Measurements from ENCODE around the gene MED26.

Gene MED26

GRCh38 chr19:16586991-16587832 is 40.8 kb downstream of the MED26 start:
- H3K4me3 ChIP-seq (ENCODE audit: low read depth, low read length) = no peak overlapping the region

GRCh38 chr19:16586477-16586871 is 41.5 kb downstream of the MED26 start:
- Histone ChIP-seq H2AFZ (no peak overlapping the region), H3K9me3 (ENCODE audit: control insufficient read depth, low read length) (no peaks in the 10 kb centered on the region), H3K9ac (no peak overlapping the region), H3K4me2 (ENCODE audit: low read length) (no peak overlapping the region), H3K36me3 (ENCODE audit: control insufficient read depth, insufficient read depth, low read length) (no peaks in the 10 kb centered on the region), H3K4me1 (peaks cover 42% of the 10 kb centered on the region), H3K27ac (no peak overlapping the region), H3K27me3 (ENCODE audit: control insufficient read depth, insufficient read depth, low read length) (no peaks in the 10 kb centered on the region), H3K4me3 (ENCODE audit: low read depth, low read length) (no peak overlapping the region), H3K79me2 (peaks cover 58% of the 10 kb centered on the region)
- no peak for TF ChIP-seq CTCF (IDR thresholded peaks at IDR 0.05)

More at GRCh38 chr19:16586991-16587832, 40.8 kb downstream of the MED26 start:
- H3K9ac ChIP-seq = no peak overlapping the region
- no peak overlapping the region for H3K27ac ChIP-seq
- H2AFZ ChIP-seq = no peak overlapping the region
- no peaks in the 10 kb centered on the region for H3K36me3 ChIP-seq (ENCODE audit: control insufficient read depth, insufficient read depth, low read length)
- H3K4me2 ChIP-seq (ENCODE audit: low read length) = no peak overlapping the region
- no peaks in the 10 kb centered on the region for H3K9me3 ChIP-seq (ENCODE audit: control insufficient read depth, low read length)
- no peaks in the 10 kb centered on the region for H3K27me3 ChIP-seq (ENCODE audit: control insufficient read depth, insufficient read depth, low read length)
- peaks cover 63% of the 10 kb centered on the region for H3K79me2 ChIP-seq
- TF ChIP-seq CTCF (IDR thresholded peaks at IDR 0.05) = no peak
- H3K4me1 ChIP-seq = peaks cover 34% of the 10 kb centered on the region

GRCh38 chr19:16585808-16586476 is 42.1 kb downstream of the MED26 start:
- TF ChIP-seq CTCF (IDR thresholded peaks at IDR 0.05) = no peak
- Histone ChIP-seq H3K79me2 (peaks cover 52% of the 10 kb centered on the region), H3K27ac (no peak overlapping the region), H3K4me1 (peaks cover 47% of the 10 kb centered on the region), H3K4me2 (ENCODE audit: low read length) (no peak overlapping the region), H2AFZ (no peak overlapping the region), H3K27me3 (ENCODE audit: control insufficient read depth, insufficient read depth, low read length) (no peaks in the 10 kb centered on the region), H3K36me3 (ENCODE audit: control insufficient read depth, insufficient read depth, low read length) (no peaks in the 10 kb centered on the region), H3K9ac (no peak overlapping the region), H3K9me3 (ENCODE audit: control insufficient read depth, low read length) (no peaks in the 10 kb centered on the region), H3K4me3 (ENCODE audit: low read depth, low read length) (no peak overlapping the region)

GRCh38 chr19:16585094-16585801 is 42.8 kb downstream of the MED26 start:
- Histone ChIP-seq H3K27me3 (ENCODE audit: control insufficient read depth, insufficient read depth, low read length) (no peaks in the 10 kb centered on the region), H3K79me2 (peaks cover 49% of the 10 kb centered on the region), H3K36me3 (ENCODE audit: control insufficient read depth, insufficient read depth, low read length) (no peaks in the 10 kb centered on the region), H3K9me3 (ENCODE audit: control insufficient read depth, low read length) (no peaks in the 10 kb centered on the region), H3K4me3 (ENCODE audit: low read depth, low read length) (no peak overlapping the region), H3K4me2 (ENCODE audit: low read length) (no peak overlapping the region), H3K27ac (peak overlapping the region; percentile 33), H3K9ac (no peak overlapping the region), H2AFZ (no peak overlapping the region), H3K4me1 (peaks cover 54% of the 10 kb centered on the region)
- no peak for TF ChIP-seq CTCF (IDR thresholded peaks at IDR 0.05)

Measured in parathyroid adenoma (tissue), 2 donors.